Psoas muscle (tissue), 8 donors: ENCODE data around the gene ZCCHC2. TPM values are rescaled to one million over a fixed set of nuclear protein-coding genes. Genes with fewer than 3 reads are reported as not detected.

Experiments used
- ATAC-seq, 4 donors: fragments of 200-7000 bp; cut with Tn5 transposase; one replicate each; pipeline ENCODE4 v1.9.1; 2020; ENCODE audit warnings: moderate library complexity in 3 of 4, mild to moderate bottlenecking in 2 of 4
- DNase-seq, 2 donors: peaks; one replicate each; pipeline ENCODE4 v3.0.0-alpha.2; 2020
- H3K27ac ChIP-seq: fragments of 200-600 bp; one replicate; pipeline ENCODE4 v1.8.0; 2022
- H3K27me3 ChIP-seq, 3 donors: fragments of 200-600 bp in 1 of 3; one replicate each; pipeline versions ENCODE4 v1.6.1 to v1.8.0; 2013 to 2022; ENCODE audit warnings: low read length in 2 of 3, mild to moderate bottlenecking in 2 of 3, moderate library complexity in 1 of 3; ENCODE audit not compliant: insufficient read depth in 3 of 3
- H3K36me3 ChIP-seq, 2 donors: fragments of 200-600 bp in 1 of 2; one replicate each; pipeline versions ENCODE4 v1.6.1 to v1.8.0; 2013 to 2022; ENCODE audit warnings: low read depth in 1 of 2, mild to moderate bottlenecking in 1 of 2, moderate library complexity in 1 of 2; ENCODE audit not compliant: insufficient read depth in 1 of 2
- H3K4me1 ChIP-seq: fragments of 200-600 bp; one replicate; pipeline ENCODE4 v1.8.0; 2022
- H3K4me3 ChIP-seq: fragments of 200-600 bp; one replicate; pipeline ENCODE4 v1.8.0; 2022; ENCODE audit warnings: mild to moderate bottlenecking
- H3K9me3 ChIP-seq: fragments of 200-600 bp; one replicate; pipeline ENCODE4 v1.8.0; 2022
- WGBS, 3 donors: extraction: QIAGEN DNeasy Blood & Tissue Kit; methylation state at CpG; one replicate each; pipeline versions ENCODE4 v1.1.6 to v1.1.7; 2013; 5-methylcytosine and 5-hydroxymethylcytosine counted together
- intact Hi-C, 2 donors: fragments of 100-400 bp; cut with DNase I; formaldehyde crosslinking; loops; one replicate each; pipeline versions ENCODE4 v1.11.0 to v1.14.2; 2022
- polyA plus RNA-seq, 3 donors: library from polyadenylated mRNA; stranded (reverse); fragments of 200-250 nt; gene quantifications; one replicate each; pipeline ENCODE4 v1.2.3, GENCODE V29; 2013
- total RNA-seq, 4 donors: library from RNA; stranded (reverse); fragmentation: NEBNext Ultra II Directional in 2 of 4; extraction: Animal tissue kit (Norgen Biotek cat#: 25700) in 2 of 4; gene quantifications; one replicate each; pipeline versions ENCODE4 v1.2.1 to v1.2.4, GENCODE V29; 2021 to 2023
- TF ChIP-seq, protein P1 (sequence below): fragments of 200-600 bp; IDR thresholded peaks from one replicate; pipeline ENCODE4 v1.8.0; 2022; ENCODE audit warnings: antibody characterized with exemption
- donor health status: healthy with polysubstance abuse.
- donor health status: DM: no; HTN: no; CAD: no; lungs with moderate emphysema.
- donor health status: Bipolar disorder and iron deficiency.
- donor health status: healthy.
- donor health status: DM: yes; HTN: yes; CAD: no.
- donor health status: DM: no; HTN: no; CAD: no.
- donor health status: DM: no; HTN: no; CAD: no.
- donor health status: DM: yes; HTN: yes; CAD: no.

ZCCHC2 gene
- total and polyA plus RNA-seq, 7 donors, result 4.0 to 41.8 (median 28.8) TPM

DNA sequence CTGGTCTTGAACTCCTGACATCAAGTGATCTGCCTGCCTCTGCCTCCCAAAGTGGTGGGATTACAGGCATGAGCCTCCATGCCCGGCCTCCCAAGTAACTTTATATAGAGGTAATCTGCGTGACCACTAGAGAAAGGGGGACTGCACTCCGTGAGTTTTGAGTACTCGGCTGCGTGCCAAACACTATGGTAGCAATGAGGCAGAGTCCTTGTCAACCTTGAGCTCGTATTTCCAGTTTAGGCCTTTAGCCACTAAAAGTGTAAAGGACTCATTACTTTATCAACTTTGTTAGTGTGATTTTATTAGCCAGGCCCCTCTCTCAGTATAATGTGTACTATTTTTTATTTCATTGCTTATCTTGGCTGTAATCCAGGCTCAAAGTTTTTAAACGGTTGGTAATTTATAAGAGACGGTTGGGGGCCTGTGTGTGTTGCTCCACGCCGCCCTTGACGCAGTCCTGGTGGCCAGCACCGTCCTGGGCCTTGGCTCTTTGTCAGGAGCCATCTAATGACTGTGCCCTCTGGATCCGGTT, 56.2 kb downstream of the ZCCHC2 start:
- no peaks in the 10 kb centered on the region for H3K27me3 ChIP-seq
- TF ChIP-seq, protein P1, sequence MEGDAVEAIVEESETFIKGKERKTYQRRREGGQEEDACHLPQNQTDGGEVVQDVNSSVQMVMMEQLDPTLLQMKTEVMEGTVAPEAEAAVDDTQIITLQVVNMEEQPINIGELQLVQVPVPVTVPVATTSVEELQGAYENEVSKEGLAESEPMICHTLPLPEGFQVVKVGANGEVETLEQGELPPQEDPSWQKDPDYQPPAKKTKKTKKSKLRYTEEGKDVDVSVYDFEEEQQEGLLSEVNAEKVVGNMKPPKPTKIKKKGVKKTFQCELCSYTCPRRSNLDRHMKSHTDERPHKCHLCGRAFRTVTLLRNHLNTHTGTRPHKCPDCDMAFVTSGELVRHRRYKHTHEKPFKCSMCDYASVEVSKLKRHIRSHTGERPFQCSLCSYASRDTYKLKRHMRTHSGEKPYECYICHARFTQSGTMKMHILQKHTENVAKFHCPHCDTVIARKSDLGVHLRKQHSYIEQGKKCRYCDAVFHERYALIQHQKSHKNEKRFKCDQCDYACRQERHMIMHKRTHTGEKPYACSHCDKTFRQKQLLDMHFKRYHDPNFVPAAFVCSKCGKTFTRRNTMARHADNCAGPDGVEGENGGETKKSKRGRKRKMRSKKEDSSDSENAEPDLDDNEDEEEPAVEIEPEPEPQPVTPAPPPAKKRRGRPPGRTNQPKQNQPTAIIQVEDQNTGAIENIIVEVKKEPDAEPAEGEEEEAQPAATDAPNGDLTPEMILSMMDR, result no peak
- intact Hi-C loops, result no loop called here
- 72 to 77% (median 75%) methylated on average over 13 of the region's 13 CpGs for WGBS, 3 donors
- H3K4me3 ChIP-seq, result no peak overlapping the region
- ATAC-seq (no peak), DNase-seq (no peak)
- no peak overlapping the region for H3K27ac ChIP-seq
- H3K9me3 ChIP-seq, result no peaks in the 10 kb centered on the region
- peaks cover 10 to 67% of the 10 kb centered on the region in 2 donors for H3K36me3 ChIP-seq
- H3K4me1 ChIP-seq, result peaks cover 5% of the 10 kb centered on the region

DNA sequence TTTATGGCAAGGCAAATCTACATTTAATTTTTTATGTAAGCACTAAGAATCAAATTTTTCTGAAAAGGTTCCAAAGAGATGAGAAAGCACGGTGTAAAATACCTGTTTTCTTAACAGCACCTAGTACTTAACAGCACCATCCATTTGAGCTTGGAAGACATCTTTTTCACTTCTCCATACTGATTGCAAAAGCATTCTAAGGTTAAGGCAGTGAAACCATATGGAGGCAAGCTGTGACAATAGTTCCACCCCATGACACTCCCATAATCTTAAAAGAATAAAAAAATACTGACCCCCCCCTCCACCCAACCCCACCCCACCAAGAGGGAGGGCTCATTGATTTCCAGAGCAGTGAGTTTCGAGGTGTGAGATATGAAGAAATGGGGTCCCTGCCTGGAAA, 60.6 kb downstream of the ZCCHC2 start:
- no peaks in the 10 kb centered on the region for H3K9me3 ChIP-seq
- intact Hi-C loops, result loop anchor here (5.0 to 10.0 kb wide), 3 partner anchors 156 to 399 kb away; partner anchors contain the start of genes PIGN (in 1 of the 2), RELCH (in 1 of the 2) and TNFRSF11A (in 1 of the 2)
- TF ChIP-seq, protein P1, result no peak
- no peak overlapping the region for H3K4me3 ChIP-seq
- ATAC-seq, result no peak
- no peak for DNase-seq
- WGBS, 3 donors, result 86 to 93% (median 91%) methylated on average over 2 of the region's 2 CpGs
- H3K27ac ChIP-seq, result no peak overlapping the region
- no peaks in the 10 kb centered on the region for H3K27me3 ChIP-seq
- H3K36me3 ChIP-seq, result peaks cover 3 to 32% of the 10 kb centered on the region in 2 donors
- H3K4me1 ChIP-seq, result peaks cover 16% of the 10 kb centered on the region

GRCh38 chr18:62584241-62585120, 61.7 kb downstream of the ZCCHC2 start:
- TF ChIP-seq, protein P1, result peak; percentile 91
- peaks cover 2 to 21% of the 10 kb centered on the region in 2 donors for H3K36me3 ChIP-seq
- DNase-seq (peak; percentile 84 to 91), ATAC-seq (peak; percentile 90 to 93 (median 90))
- peaks cover 16% of the 10 kb centered on the region for H3K4me1 ChIP-seq
- H3K9me3 ChIP-seq, result no peaks in the 10 kb centered on the region
- H3K27me3 ChIP-seq, result no peaks in the 10 kb centered on the region
- peak overlapping the region; percentile 13 for H3K27ac ChIP-seq
- 27 to 37% (median 36%) methylated on average over 23 of the region's 23 CpGs for WGBS, 3 donors
- H3K4me3 ChIP-seq, result peak overlapping the region; percentile 28
- intact Hi-C loops, result loop anchor here (2.0 to 10.0 kb wide), 6 partner anchors 128 to 400 kb away; partner anchors contain the start of genes PIGN (in 1 of the 2), RELCH (in 1 of the 2) and TNFRSF11A (in 1 of the 2)

GRCh38 chr18:62585274-62586150, 62.7 kb downstream of the ZCCHC2 start:
- no peak overlapping the region for H3K4me3 ChIP-seq
- peaks cover 0 to 19% of the 10 kb centered on the region in 2 donors for H3K36me3 ChIP-seq
- no peak for DNase-seq
- intact Hi-C loops, result loop anchor here (2.0 to 10.0 kb wide), 6 partner anchors 127 to 401 kb away; partner anchors contain the start of genes PIGN (in 1 of the 2), RELCH (in 1 of the 2) and TNFRSF11A (in 1 of the 2)
- no peak overlapping the region for H3K27ac ChIP-seq
- no peak for ATAC-seq
- H3K4me1 ChIP-seq, result peaks cover 16% of the 10 kb centered on the region
- TF ChIP-seq, protein P1, result no peak
- no peaks in the 10 kb centered on the region for H3K9me3 ChIP-seq
- WGBS, 3 donors, result 74 to 79% (median 79%) methylated on average over 16 of the region's 16 CpGs
- no peaks in the 10 kb centered on the region for H3K27me3 ChIP-seq
